Aorta (tissue), 5 donors: Measurements from ENCODE around the gene UBR1. TPM values are rescaled to one million over a fixed set of nuclear protein-coding genes. Genes with fewer than 3 reads are reported as not detected.
"Not testable (repeated sequence)": the region's sequence is repeated elsewhere in the genome, so short reads cannot be mapped to it uniquely, and the experiment has no call there.

Experiments used
- ATAC-seq: fragments of 200-7000 bp; cut with Tn5 transposase; one replicate; pipeline ENCODE4 v1.9.1; 2022; ENCODE audit warnings: moderate library complexity; ENCODE audit not compliant: low FRiP score
- DNase-seq, 2 donors: peaks; one replicate each; pipeline ENCODE4 v3.0.0-alpha.2; 2020
- H3K27ac ChIP-seq, 2 donors: one replicate each; pipeline ENCODE4 v1.5.1; 2013; ENCODE audit warnings: low read length in 2 of 2, mild to moderate bottlenecking in 2 of 2, moderate library complexity in 2 of 2, control low read depth in 1 of 2, inconsistent platforms in 1 of 2, low read depth in 1 of 2
- H3K27me3 ChIP-seq, 2 donors: one replicate each; pipeline ENCODE4 v1.6.1; 2013; ENCODE audit warnings: control low read depth in 1 of 2, low read length in 1 of 2, mild to moderate bottlenecking in 1 of 2, moderate library complexity in 1 of 2; ENCODE audit not compliant: insufficient read depth in 2 of 2, control insufficient read depth in 1 of 2
- H3K36me3 ChIP-seq, 2 donors: one replicate each; pipeline ENCODE4 v1.6.1; 2013; ENCODE audit warnings: control low read depth in 1 of 2, low read length in 1 of 2, mild to moderate bottlenecking in 1 of 2; ENCODE audit not compliant: insufficient read depth in 2 of 2, control insufficient read depth in 1 of 2
- H3K4me1 ChIP-seq, 2 donors: one replicate each; pipeline ENCODE4 v1.6.1; 2013; ENCODE audit warnings: low read length in 2 of 2, control low read depth in 1 of 2, mild to moderate bottlenecking in 1 of 2, moderate library complexity in 1 of 2; ENCODE audit not compliant: insufficient read depth in 2 of 2, control insufficient read depth in 1 of 2
- H3K4me3 ChIP-seq, 2 donors: one replicate each; pipeline ENCODE4 v1.5.1; 2013; ENCODE audit warnings: low read length in 2 of 2, control low read depth in 1 of 2, mild to moderate bottlenecking in 1 of 2
- H3K9me3 ChIP-seq: one replicate; pipeline ENCODE4 v1.6.1; 2013; ENCODE audit warnings: mild to moderate bottlenecking, low read length; ENCODE audit not compliant: control insufficient read depth
- WGBS, 2 donors: extraction: QIAGEN DNeasy Blood & Tissue Kit; methylation state at CpG; one replicate each; pipeline ENCODE4 v1.1.7; 2013; 5-methylcytosine and 5-hydroxymethylcytosine counted together
- intact Hi-C, 2 donors: fragments of 100-400 bp; cut with DNase I; formaldehyde crosslinking; loops; one replicate each; pipeline versions ENCODE4 v1.14.2 to v1.15.0; 2022
- polyA plus RNA-seq, 2 donors: library from polyadenylated mRNA; stranded (reverse); fragments of 200-250 nt; gene quantifications; one replicate each; pipeline ENCODE4 v1.2.3, GENCODE V29; 2013
- total RNA-seq, 2 donors: library from RNA; stranded (reverse); fragmentation: NEBNext Ultra II Directional; extraction: Animal tissue kit (Norgen Biotek cat#: 25700); gene quantifications; one replicate each; pipeline ENCODE4 v1.2.1, GENCODE V29; 2021
- donor health status: healthy with polysubstance abuse.
- donor health status: Bipolar disorder and iron deficiency.
- donor health status: DM: no; HTN: no; CAD: no.
- donor health status: DM: no; HTN: no; CAD: no.
- donor health status: DM: yes; HTN: yes; CAD: no.

The UBR1 gene
- total and polyA plus RNA-seq, 4 donors: 4.0 to 43.7 (median 25.0) TPM

DNA sequence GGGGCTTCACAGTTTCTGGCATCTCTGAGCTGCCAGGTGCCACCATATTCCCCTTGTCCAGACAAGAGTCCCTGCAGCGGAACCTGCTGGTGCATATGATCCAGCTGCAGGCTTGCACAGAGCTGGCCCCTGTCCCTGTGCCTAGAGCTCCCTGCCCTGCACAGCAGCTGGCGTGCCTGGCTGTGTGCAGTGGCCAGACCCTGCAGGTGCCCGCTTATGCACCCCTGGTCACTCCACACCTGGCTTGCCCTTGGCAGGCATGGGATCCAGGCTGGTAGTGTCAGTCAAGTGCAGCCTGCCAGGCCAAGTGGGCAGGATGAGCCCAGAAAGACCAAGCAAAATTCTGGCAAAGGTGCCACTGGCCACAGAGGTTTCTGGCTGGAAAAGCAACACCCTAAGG lies 96.6 kb downstream of the UBR1 start:
- 96 to 97% methylated on average over 3 of the region's 3 CpGs for WGBS, 2 donors
- ATAC-seq: no peak

DNA sequence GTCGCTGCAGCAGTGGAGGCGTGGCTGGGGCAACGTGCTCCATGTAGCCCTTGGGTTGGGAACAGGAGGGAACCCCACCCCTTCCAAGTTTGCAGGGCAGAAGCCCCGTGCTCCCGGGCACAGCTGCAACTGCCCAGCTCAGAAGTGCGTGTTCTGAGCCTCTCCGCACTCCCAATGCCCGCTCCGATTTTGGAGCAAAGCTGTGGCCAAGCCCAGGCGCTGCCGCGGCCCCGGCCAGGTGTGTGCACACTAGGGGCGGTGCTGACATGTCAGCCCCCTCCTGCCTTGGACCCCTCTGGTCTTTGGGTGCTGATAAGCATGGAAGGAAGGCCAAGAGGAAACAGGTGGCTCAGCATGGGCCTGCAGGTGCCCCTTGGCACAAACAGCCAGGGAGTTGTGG lies 97.7 kb downstream of the UBR1 start:
- 94% methylated on average over 14 of the region's 14 CpGs for WGBS, 2 donors
- H3K36me3 ChIP-seq: peaks cover 0 to 4% of the 10 kb centered on the region in 2 donors
- no peaks in the 10 kb centered on the region for H3K27me3 ChIP-seq

More for the DNA sequence above, 96.6 kb downstream of the UBR1 start:
- H3K9me3 ChIP-seq: no peaks in the 10 kb centered on the region
- no peak overlapping the region for H3K4me3 ChIP-seq
- peaks cover 0 to 3% of the 10 kb centered on the region in 2 donors for H3K36me3 ChIP-seq
- H3K27ac ChIP-seq: no peak overlapping the region
- no peaks in the 10 kb centered on the region for H3K4me1 ChIP-seq
- DNase-seq: no peak
- intact Hi-C loops: no loop called here
- H3K27me3 ChIP-seq: no peaks in the 10 kb centered on the region

DNA sequence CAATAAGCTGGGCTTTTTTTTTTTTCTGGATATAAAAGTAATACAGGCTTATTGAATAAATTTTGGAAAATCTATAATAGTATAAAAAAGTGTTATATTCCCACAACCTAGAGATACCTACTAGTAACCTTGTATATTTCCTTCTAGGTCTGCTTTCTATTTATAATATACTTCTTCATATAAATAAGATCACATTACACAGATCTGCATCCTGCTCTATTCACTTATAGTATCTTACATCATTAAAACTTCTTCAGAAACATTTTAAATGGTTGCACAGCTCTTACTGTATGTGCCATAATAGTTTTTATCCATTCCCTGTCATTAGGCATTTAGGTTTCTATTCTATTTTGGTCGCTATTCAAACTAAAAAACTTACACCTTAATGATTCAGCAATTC lies 98.3 kb downstream of the UBR1 start:
- ATAC-seq (no peak), DNase-seq (no peak)
- Histone ChIP-seq H3K27me3 (no peaks in the 10 kb centered on the region), H3K4me1 (no peaks in the 10 kb centered on the region), H3K4me3 (no peak overlapping the region), H3K9me3 (no peaks in the 10 kb centered on the region), H3K36me3 (peaks cover 0 to 4% of the 10 kb centered on the region in 2 donors), H3K27ac (no peak overlapping the region)
- intact Hi-C loops: no loop called here
- 93 to 98% methylated on average over 1 of the region's 1 CpG for WGBS, 2 donors

More for the DNA sequence above, 97.7 kb downstream of the UBR1 start:
- H3K27ac ChIP-seq: no peak overlapping the region
- H3K4me3 ChIP-seq: no peak overlapping the region
- intact Hi-C loops: no loop called here
- H3K4me1 ChIP-seq: no peaks in the 10 kb centered on the region
- DNase-seq (peak in 1 of 2 donors; percentile 69), ATAC-seq (no peak)
- H3K9me3 ChIP-seq: no peaks in the 10 kb centered on the region

DNA sequence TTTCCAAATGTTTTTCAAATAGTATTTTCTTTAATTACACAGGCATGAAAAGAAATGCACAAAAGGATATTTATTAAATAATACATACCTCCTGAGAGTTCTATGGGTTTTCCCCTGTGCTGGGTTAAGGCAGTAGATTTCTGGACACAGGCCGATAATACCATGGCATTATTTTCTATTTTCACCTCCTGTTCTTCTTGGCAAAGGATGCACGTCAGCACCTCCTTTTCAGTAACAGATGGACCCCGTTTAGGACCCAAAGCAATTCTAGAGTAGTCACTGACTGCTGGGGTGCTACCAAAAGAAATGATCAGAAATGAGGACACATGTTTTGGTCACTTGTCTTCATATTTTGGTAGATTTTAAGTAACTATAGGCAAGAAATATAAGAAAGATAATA lies 98.8 kb downstream of the UBR1 start:
- Histone ChIP-seq H3K27ac (no peak overlapping the region), H3K4me3 (no peak overlapping the region), H3K9me3 (no peaks in the 10 kb centered on the region), H3K36me3 (peaks cover 0 to 4% of the 10 kb centered on the region in 2 donors), H3K27me3 (no peaks in the 10 kb centered on the region), H3K4me1 (no peaks in the 10 kb centered on the region)
- DNase-seq (no peak), ATAC-seq (no peak)
- intact Hi-C loops: no loop called here
- 83 to 85% methylated on average over 3 of the region's 3 CpGs for WGBS, 2 donors

DNA sequence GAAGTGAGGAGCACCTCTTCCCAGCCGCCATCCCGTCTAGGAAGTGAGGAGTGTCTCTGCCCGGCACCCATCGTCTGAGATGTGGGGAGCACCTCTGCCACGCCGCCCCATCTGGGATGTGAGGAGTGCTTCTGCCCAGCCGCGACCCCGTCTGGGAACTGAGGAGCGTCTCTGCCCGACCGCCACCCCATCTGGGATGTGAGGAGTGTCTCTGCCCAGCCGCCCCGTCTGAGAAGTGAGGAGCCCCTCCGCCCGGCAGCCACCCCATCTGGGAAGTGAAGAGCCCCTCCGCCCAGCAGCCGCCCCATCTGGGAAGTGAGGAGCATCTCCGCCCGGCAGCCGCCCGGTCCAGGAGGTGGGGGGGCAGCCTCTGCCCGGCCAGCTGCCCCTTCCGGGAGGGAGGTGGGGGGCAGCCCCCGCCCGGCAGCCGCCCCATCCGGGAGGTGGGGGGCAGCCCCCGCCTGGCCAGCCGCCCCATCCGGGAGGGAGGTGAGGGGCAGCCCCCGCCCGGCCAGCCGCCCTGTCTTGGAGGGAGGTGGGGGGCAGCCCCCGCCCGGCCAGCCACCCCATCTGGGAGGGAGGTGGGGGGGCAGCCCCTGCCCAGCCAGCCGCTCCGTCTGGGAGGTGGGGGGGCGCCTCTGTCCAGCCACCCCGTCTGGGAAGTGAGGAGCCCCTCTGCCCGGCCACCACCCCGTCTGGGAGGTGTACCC lies 100.8 kb downstream of the UBR1 start:
- 95 to 96% methylated on average over 29 to 42 of the region's 42 CpGs for WGBS, 2 donors
- H3K9me3 ChIP-seq, intact Hi-C loops, ATAC-seq, H3K4me3 ChIP-seq, H3K36me3 ChIP-seq, H3K27me3 ChIP-seq, H3K27ac ChIP-seq, H3K4me1 ChIP-seq: not testable (repeated sequence)
- peak in 1 of 2 donors; percentile 67 for DNase-seq

DNA sequence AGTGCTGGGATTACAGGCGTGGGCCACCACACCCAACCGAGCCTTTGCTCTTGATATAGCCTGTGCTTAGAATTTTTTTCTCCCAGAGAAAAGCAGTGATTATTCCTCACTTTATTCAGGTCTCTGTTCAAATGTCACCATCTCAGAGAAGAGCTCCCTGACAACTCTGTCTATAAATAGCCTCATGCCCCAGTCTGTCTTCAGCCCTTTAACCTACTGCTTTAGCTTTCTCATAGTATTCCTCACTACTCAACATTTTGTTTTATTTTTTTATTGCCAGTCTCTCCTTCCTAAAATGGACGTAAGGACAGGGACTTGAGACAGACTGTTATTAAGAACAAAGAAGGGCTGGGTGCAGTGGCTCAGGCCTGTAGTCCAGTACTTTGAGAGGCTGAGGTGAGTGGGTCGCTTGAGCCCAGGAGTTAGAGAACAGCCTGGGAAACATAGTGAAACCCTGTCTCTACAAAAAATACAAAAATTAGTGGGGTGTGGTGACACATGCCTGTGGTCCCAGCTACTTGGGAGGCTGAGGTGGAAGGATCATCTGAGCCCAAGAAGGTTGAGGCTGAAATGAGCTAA lies 106.5 kb downstream of the UBR1 start:
- Histone ChIP-seq H3K4me3 (no peak overlapping the region), H3K4me1 (no peaks in the 10 kb centered on the region), H3K27ac (no peak overlapping the region), H3K27me3 (no peaks in the 10 kb centered on the region), H3K9me3 (no peaks in the 10 kb centered on the region), H3K36me3 (peaks cover 2% of the 10 kb centered on the region in 2 donors)
- DNase-seq: no peak
- ATAC-seq: no peak
- WGBS, 2 donors: 96 to 97% methylated on average over 4 of the region's 4 CpGs
- intact Hi-C loops: no loop called here

DNA sequence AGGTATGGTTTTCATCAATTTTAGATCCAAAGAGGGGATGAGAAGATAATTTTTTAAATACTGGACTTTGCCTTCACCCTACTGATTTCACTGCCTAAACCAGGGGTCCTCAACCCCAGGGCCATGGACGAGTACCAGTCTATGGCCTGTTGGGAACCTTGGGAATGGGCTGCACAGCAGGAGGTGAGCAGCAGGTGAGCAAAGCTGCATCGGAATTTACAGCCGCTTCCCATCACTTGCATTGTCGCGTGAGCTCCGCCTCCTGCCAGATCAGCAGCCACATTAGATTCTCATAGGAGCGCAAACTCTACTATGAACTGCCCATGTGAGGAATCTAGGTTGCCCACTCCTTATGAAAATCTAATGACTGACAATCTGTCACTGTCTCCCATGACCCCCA lies 109.0 kb downstream of the UBR1 start:
- H3K4me3 ChIP-seq: no peak overlapping the region
- 94% methylated on average over 7 of the region's 7 CpGs for WGBS, 2 donors
- intact Hi-C loops: no loop called here

DNA sequence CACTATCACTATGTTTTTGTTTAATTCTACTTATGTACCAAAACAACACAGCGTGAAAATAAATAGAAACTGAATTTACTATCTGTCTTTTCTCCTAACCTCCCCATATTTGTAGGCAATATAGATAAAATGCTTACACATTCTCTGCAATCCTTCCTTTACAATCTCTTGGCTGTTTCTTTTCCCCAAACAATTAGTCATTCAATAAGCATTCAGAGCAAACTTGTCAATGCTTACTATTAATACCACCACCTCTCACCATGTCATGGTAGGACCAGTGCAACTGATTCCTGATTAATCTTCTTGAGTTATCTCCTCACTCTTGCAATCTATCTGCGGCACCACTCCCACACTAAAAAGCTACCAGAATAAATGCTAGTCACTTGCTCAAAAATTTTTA lies 111.3 kb downstream of the UBR1 start:
- Histone ChIP-seq H3K27ac (no peak overlapping the region), H3K9me3 (no peaks in the 10 kb centered on the region), H3K36me3 (peaks cover 0 to 2% of the 10 kb centered on the region in 2 donors), H3K27me3 (no peaks in the 10 kb centered on the region), H3K4me1 (no peaks in the 10 kb centered on the region), H3K4me3 (no peak overlapping the region)
- WGBS, 2 donors: 95 to 96% methylated on average over 2 of the region's 2 CpGs
- intact Hi-C loops: no loop called here
- no peak for ATAC-seq
- no peak for DNase-seq

More for the DNA sequence above, 109.0 kb downstream of the UBR1 start:
- no peak for ATAC-seq
- Histone ChIP-seq H3K4me1 (no peaks in the 10 kb centered on the region), H3K9me3 (no peaks in the 10 kb centered on the region), H3K27ac (no peak overlapping the region), H3K36me3 (peaks cover 0 to 2% of the 10 kb centered on the region in 2 donors), H3K27me3 (no peaks in the 10 kb centered on the region)
- no peak for DNase-seq

DNA sequence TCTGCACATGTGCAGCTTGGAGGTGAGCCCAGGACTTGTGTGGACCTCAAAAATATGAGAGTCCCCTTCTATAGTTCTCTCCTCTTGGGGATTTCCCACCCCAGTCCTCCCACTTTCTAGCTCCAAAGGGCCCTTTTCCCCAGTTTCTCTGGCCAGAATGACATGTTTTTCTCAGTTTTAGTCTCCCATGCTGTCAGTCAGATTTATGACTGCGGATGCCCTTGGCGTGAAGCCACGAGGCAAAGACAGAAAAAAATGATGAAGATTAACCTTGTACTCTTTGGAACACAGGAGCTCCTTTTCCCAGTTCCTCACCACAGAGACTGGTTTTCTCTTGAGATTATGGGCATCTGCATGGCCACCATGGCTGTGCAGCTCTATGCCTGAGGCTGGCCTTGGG lies 113.2 kb downstream of the UBR1 start:
- ATAC-seq: no peak
- Histone ChIP-seq H3K4me1 (no peaks in the 10 kb centered on the region), H3K27me3 (no peaks in the 10 kb centered on the region), H3K4me3 (no peak overlapping the region), H3K27ac (no peak overlapping the region), H3K36me3 (no peaks in the 10 kb centered on the region), H3K9me3 (no peaks in the 10 kb centered on the region)
- DNase-seq: no peak
- intact Hi-C loops: no loop called here
- 12 to 24% methylated on average over 3 of the region's 3 CpGs for WGBS, 2 donors
